NOMO-1 (cell line): Measurements from ENCODE around the gene F5.

ENCODE experiments used
- DNase-seq, 2 experiments: peaks; one replicate each; lab custom pipeline; 2025; ENCODE audit not compliant: unreplicated experiment in 2 of 2; lab: John Stamatoyannopoulos, UW

F5 gene

GRCh38 chr1:169484683-169485430, 101.4 kb downstream of the F5 start:
- DNase-seq, result peak; percentile 20 to 33

- no peak for DNase-seq
Measured at GRCh38 chr1:169484101-169484500, 102.2 kb downstream of the F5 start.

- no peak for DNase-seq
Measured at GRCh38 chr1:169483500-169483966, 102.7 kb downstream of the F5 start.

- no peak for DNase-seq
Measured at GRCh38 chr1:169479363-169480066, 106.8 kb downstream of the F5 start.

GRCh38 chr1:169478094-169478672, 108.1 kb downstream of the F5 start:
- no peak for DNase-seq

- no peak for DNase-seq
Measured at GRCh38 chr1:169475806-169476387, 110.4 kb downstream of the F5 start.

GRCh38 chr1:169474302-169474995, 111.8 kb downstream of the F5 start:
- DNase-seq, result no peak

- DNase-seq, result no peak
Measured at GRCh38 chr1:169473347-169473746, 112.9 kb downstream of the F5 start.

GRCh38 chr1:169472738-169473137, 113.5 kb downstream of the F5 start:
- DNase-seq, result no peak

- no peak for DNase-seq
Measured at GRCh38 chr1:169468982-169469381, 117.3 kb downstream of the F5 start.

- peak; percentile 12 to 35 for DNase-seq
Measured at GRCh38 chr1:169466259-169467230, 119.7 kb downstream of the F5 start.

GRCh38 chr1:169465281-169465680, 121.0 kb downstream of the F5 start:
- DNase-seq, result no peak
